Hepatocyte (in vitro differentiated cells): ENCODE data around the gene MSMO1.

Experiments
- EZH2 ChIP-seq: fragments of 200-600 bp; sonication (generic); IDR thresholded peaks from 2 replicates; pipeline ENCODE4 v1.6.1; 2016; ENCODE audit warnings: antibody characterized with exemption, mild to moderate bottlenecking, borderline replicate concordance
- EZH2phosphoT487 ChIP-seq: fragments of 200-600 bp; sonication (generic); IDR thresholded peaks from one replicate; pipeline ENCODE4 v1.6.1; 2018; ENCODE audit warnings: antibody characterized with exemption, mild to moderate bottlenecking, low read depth, moderate library complexity; ENCODE audit not compliant: unreplicated experiment, severe bottlenecking
- TF ChIP-seq, protein P1 (sequence below): fragments of 200-600 bp; sonication (generic); IDR thresholded peaks from 2 replicates; pipeline ENCODE4 v1.5.1; 2016; ENCODE audit warnings: antibody characterized with exemption, mild to moderate bottlenecking; ENCODE audit not compliant: poor library complexity

GRCh38 chr4:165370530-165370929, 43.1 kb downstream of the MSMO1 start:
- no peak for TF ChIP-seq EZH2
- TF ChIP-seq, protein P1, sequence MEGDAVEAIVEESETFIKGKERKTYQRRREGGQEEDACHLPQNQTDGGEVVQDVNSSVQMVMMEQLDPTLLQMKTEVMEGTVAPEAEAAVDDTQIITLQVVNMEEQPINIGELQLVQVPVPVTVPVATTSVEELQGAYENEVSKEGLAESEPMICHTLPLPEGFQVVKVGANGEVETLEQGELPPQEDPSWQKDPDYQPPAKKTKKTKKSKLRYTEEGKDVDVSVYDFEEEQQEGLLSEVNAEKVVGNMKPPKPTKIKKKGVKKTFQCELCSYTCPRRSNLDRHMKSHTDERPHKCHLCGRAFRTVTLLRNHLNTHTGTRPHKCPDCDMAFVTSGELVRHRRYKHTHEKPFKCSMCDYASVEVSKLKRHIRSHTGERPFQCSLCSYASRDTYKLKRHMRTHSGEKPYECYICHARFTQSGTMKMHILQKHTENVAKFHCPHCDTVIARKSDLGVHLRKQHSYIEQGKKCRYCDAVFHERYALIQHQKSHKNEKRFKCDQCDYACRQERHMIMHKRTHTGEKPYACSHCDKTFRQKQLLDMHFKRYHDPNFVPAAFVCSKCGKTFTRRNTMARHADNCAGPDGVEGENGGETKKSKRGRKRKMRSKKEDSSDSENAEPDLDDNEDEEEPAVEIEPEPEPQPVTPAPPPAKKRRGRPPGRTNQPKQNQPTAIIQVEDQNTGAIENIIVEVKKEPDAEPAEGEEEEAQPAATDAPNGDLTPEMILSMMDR: no peak
- no peak for TF ChIP-seq EZH2phosphoT487
